ENCODE results near the gene PTPN3. TPM values are rescaled to one million over a fixed set of nuclear protein-coding genes. Genes with fewer than 3 reads are reported as not detected.

Gene PTPN3
- total RNA-seq, 2 donors from 2014 or later: 2.7 to 4.6 TPM

DNA sequence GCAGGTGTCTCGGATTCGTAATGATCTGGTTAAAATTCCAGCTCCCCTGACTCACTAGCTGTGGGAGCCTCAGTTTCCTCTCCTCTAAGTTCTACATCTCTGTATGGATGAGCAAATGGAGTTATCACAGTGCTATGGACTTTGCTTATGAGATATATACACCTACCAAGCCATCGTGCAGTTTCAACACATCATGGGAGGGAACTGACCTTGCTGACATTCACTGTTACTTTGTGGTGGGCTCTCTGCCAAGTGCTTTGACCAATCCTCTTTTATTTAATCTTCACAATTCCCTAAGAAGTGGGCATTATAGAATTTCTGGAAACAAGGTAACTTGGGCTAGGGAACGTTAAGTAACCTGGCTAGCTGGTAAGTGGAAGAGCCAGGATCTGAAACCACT lies 70.2 kb downstream of the PTPN3 start:
- TF ChIP-seq, protein P1, sequence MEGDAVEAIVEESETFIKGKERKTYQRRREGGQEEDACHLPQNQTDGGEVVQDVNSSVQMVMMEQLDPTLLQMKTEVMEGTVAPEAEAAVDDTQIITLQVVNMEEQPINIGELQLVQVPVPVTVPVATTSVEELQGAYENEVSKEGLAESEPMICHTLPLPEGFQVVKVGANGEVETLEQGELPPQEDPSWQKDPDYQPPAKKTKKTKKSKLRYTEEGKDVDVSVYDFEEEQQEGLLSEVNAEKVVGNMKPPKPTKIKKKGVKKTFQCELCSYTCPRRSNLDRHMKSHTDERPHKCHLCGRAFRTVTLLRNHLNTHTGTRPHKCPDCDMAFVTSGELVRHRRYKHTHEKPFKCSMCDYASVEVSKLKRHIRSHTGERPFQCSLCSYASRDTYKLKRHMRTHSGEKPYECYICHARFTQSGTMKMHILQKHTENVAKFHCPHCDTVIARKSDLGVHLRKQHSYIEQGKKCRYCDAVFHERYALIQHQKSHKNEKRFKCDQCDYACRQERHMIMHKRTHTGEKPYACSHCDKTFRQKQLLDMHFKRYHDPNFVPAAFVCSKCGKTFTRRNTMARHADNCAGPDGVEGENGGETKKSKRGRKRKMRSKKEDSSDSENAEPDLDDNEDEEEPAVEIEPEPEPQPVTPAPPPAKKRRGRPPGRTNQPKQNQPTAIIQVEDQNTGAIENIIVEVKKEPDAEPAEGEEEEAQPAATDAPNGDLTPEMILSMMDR (conservative IDR thresholded peaks at IDR 0.05): no peak
- Histone ChIP-seq H3K4me3 (ENCODE audit: low read length) (no peak overlapping the region), H3K27ac (ENCODE audit: low read depth, low read length) (no peak overlapping the region), H3K27me3 (ENCODE audit: control insufficient read depth, insufficient read depth, low read length, poor library complexity, severe bottlenecking) (no peaks in the 10 kb centered on the region), H3K9ac (ENCODE audit: extremely low read depth, low read length, poor library complexity, severe bottlenecking) (no peak overlapping the region), H3K36me3 (ENCODE audit: control insufficient read depth, insufficient read depth, low read length) (no peaks in the 10 kb centered on the region), H3K9me3 (ENCODE audit: control insufficient read depth, low read length) (no peaks in the 10 kb centered on the region), H3K4me1 (ENCODE audit: control insufficient read depth, insufficient read depth, low read length) (no peaks in the 10 kb centered on the region)
- H3K27ac Mint-ChIP-seq: no peak overlapping the region
- no peaks in the 10 kb centered on the region for H3K4me1 Mint-ChIP-seq
- 85 to 95% methylated on average over 4 of the region's 4 CpGs for WGBS, 2 experiments (ENCODE audit: insufficient coverage in 1 of 2, insufficient read length in 1 of 2)
- DNase-seq: no peak
- H3K9me3 Mint-ChIP-seq: no peaks in the 10 kb centered on the region
- no peak overlapping the region for H3K4me3 Mint-ChIP-seq
- no peaks in the 10 kb centered on the region for H3K27me3 Mint-ChIP-seq (ENCODE audit: insufficient read depth)
- no peaks in the 10 kb centered on the region for H3K36me3 Mint-ChIP-seq (ENCODE audit: low read depth)

DNA sequence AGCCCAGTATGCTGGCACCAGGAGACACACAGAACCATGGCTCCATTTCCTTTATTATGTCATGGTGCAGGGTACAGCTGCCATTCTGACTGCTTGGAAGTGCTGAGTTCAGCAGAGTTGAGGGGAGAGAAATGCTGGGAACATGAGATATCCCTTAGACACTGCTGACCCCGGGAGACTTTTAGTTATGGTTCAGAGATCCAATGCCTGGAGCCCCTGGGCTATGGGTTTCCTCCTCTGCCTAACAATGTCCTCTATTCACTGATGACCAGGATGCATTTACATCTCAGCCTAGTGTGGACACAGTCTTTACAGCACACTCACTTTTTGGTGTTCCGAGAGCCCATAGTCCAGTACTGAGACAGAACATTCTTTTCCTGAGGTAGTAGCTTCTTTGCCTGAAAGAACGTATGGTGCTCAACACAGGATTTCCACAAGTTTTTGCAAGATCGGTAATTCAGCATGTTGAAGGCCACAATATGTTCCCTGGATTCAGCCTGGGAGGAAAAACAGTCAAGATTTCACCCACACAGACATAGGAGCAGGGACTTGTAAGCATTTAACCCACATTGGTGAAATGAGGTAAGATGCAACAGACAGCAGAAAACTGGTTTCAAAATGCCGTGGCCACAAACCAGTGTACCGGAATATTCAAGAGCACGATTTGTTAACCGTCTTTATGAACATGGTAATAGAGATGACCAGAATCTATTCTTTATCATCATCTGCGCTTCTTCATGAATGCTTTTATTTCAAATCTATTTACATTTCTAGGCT lies 71.3 kb downstream of the PTPN3 start:
- H3K9ac ChIP-seq (ENCODE audit: extremely low read depth, low read length, poor library complexity, severe bottlenecking): no peak overlapping the region
- H3K27me3 Mint-ChIP-seq (ENCODE audit: insufficient read depth): no peaks in the 10 kb centered on the region
- no peaks in the 10 kb centered on the region for H3K36me3 Mint-ChIP-seq (ENCODE audit: low read depth)
- H3K4me3 ChIP-seq (ENCODE audit: low read length): no peak overlapping the region
- no peak overlapping the region for H3K27ac Mint-ChIP-seq
- H3K4me1 Mint-ChIP-seq: no peaks in the 10 kb centered on the region
- WGBS, 2 experiments (ENCODE audit: insufficient coverage in 1 of 2, insufficient read length in 1 of 2): 90 to 92% methylated on average over 9 of the region's 9 CpGs
- no peaks in the 10 kb centered on the region for H3K9me3 ChIP-seq (ENCODE audit: control insufficient read depth, low read length)
- no peaks in the 10 kb centered on the region for H3K27me3 ChIP-seq (ENCODE audit: control insufficient read depth, insufficient read depth, low read length, poor library complexity, severe bottlenecking)
- no peak overlapping the region for H3K27ac ChIP-seq (ENCODE audit: low read depth, low read length)
- H3K9me3 Mint-ChIP-seq: no peaks in the 10 kb centered on the region
- H3K36me3 ChIP-seq (ENCODE audit: control insufficient read depth, insufficient read depth, low read length): no peaks in the 10 kb centered on the region
- no peaks in the 10 kb centered on the region for H3K4me1 ChIP-seq (ENCODE audit: control insufficient read depth, insufficient read depth, low read length)
- H3K4me3 Mint-ChIP-seq: no peak overlapping the region
- TF ChIP-seq, protein P1 (conservative IDR thresholded peaks at IDR 0.05): no peak
- DNase-seq: no peak

DNA sequence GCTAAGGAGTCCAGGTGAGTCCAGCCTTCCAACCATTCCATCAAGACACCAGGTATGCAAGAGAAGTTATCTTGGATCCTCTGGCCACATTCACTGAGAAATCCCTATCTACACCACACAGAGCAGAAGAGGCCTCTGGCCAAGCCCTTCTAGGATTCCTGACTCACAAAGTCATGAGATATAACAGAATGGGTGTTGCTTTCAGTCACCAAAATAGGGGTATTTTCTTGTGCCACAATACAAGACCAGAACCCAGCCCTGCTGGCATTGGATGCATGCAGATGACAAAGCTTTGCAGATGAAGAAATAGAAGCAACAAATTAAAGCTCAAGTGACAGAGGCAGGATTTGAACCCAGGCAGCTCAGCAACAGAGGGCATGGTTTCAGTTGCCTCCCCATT lies 73.5 kb downstream of the PTPN3 start:
- H3K9me3 ChIP-seq (ENCODE audit: control insufficient read depth, low read length): no peaks in the 10 kb centered on the region
- Mint-ChIP-seq H3K4me3 (no peak overlapping the region), H3K36me3 (ENCODE audit: low read depth) (no peaks in the 10 kb centered on the region), H3K9me3 (no peaks in the 10 kb centered on the region), H3K27me3 (ENCODE audit: insufficient read depth) (peaks cover 5% of the 10 kb centered on the region), H3K27ac (no peak overlapping the region), H3K4me1 (peaks cover 4% of the 10 kb centered on the region)
- no peak overlapping the region for H3K27ac ChIP-seq (ENCODE audit: low read depth, low read length)
- no peaks in the 10 kb centered on the region for H3K36me3 ChIP-seq (ENCODE audit: control insufficient read depth, insufficient read depth, low read length)
- H3K4me3 ChIP-seq (ENCODE audit: low read length): no peak overlapping the region
- TF ChIP-seq, protein P1 (conservative IDR thresholded peaks at IDR 0.05): no peak
- H3K9ac ChIP-seq (ENCODE audit: extremely low read depth, low read length, poor library complexity, severe bottlenecking): no peak overlapping the region
- no peaks in the 10 kb centered on the region for H3K4me1 ChIP-seq (ENCODE audit: control insufficient read depth, insufficient read depth, low read length)
- no peaks in the 10 kb centered on the region for H3K27me3 ChIP-seq (ENCODE audit: control insufficient read depth, insufficient read depth, low read length, poor library complexity, severe bottlenecking)
- DNase-seq: no peak

Measured in endodermal cell (in vitro differentiated cells).